ENCODE results near the gene PEX1.
"Not testable (repeated sequence)": the region's sequence is repeated elsewhere in the genome, so short reads cannot be mapped to it uniquely, and the experiment has no call there.

Gene PEX1

DNA sequence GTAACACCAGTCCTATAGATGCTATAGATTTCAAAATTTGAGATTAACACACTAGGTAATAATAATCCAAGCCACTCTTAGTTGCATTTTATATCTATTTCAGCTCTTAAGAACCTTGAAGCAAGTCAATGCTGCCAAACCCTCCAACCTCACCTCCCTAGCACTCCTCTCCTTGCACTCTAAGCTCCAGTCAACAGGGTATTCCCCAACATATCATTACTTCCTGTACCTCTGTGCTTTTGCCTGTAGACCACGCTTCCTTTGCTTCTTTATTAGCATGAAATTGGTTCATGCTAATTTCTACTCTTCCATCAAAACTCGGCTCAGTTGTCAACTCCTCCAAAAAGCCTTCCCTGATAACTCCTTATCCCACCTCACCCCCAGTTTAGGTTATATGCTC lies 24.6 kb downstream of the PEX1 start:
- H3K27ac ChIP-seq = no peak overlapping the region
- TF ChIP-seq, protein P1, sequence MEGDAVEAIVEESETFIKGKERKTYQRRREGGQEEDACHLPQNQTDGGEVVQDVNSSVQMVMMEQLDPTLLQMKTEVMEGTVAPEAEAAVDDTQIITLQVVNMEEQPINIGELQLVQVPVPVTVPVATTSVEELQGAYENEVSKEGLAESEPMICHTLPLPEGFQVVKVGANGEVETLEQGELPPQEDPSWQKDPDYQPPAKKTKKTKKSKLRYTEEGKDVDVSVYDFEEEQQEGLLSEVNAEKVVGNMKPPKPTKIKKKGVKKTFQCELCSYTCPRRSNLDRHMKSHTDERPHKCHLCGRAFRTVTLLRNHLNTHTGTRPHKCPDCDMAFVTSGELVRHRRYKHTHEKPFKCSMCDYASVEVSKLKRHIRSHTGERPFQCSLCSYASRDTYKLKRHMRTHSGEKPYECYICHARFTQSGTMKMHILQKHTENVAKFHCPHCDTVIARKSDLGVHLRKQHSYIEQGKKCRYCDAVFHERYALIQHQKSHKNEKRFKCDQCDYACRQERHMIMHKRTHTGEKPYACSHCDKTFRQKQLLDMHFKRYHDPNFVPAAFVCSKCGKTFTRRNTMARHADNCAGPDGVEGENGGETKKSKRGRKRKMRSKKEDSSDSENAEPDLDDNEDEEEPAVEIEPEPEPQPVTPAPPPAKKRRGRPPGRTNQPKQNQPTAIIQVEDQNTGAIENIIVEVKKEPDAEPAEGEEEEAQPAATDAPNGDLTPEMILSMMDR (conservative IDR thresholded peaks at IDR 0.05) = no peak
- TF ChIP-seq ZFX (IDR thresholded peaks at IDR 0.05) = no peak

DNA sequence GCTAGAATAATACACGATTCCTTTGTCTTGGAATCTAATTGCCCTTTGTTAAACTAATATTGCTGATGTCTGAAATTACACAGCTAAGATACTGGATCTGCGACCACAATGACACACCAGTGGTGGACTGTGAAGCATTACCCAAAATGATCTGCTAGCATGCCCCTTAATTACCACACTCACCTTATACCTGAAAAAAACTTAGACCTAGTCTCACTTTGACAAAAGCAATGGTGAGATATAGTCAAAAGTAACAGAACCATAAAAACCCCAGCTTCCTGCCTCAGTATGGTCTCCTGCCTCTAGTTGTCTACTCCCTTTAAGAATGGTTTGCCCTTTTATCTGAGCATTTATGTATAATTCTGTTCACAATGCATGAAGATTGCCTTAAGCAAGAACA lies 29.8 kb downstream of the PEX1 start:
- no peak overlapping the region for H3K27ac ChIP-seq
- TF ChIP-seq, protein P1 (conservative IDR thresholded peaks at IDR 0.05) = no peak
- no peak for TF ChIP-seq ZFX (IDR thresholded peaks at IDR 0.05)

DNA sequence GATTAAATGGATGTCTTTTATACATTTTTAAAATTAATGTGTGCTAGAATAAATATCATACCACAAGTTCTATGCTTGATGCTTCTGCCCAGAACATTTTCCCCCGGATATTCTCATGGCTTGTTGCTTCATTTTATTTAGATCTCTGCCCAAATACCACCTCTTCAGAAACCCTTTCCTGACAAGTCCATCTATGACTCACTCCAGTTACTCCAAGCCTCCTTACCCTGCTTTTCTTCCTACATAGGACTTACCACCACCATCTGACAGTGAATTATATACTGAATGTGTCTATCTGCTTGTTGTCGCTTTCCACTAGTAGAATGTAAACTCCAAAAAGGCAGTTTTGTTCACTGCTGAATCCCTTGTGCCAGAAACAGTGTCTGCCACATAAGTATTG lies 31.4 kb downstream of the PEX1 start:
- H3K27ac ChIP-seq = no peak overlapping the region

DNA sequence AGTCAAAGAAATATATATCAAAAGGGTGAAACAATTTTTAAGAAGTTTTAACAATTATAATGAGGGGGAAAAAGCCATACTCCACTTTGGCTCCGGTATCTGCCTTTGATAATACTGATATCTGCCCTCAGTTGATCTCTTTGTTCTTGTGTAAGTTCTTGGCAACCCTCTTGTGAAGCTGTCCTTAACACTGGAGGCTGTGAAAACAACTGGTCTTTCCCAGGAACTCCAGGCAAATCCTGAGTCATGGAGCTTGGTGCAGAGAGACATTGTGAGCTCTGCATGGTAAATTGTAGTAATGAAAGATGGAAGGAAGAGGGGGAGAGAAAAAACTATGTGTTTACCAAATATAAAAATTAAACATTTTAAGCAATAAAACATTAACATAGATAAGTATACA lies 38.7 kb downstream of the PEX1 start:
- no peak overlapping the region for H3K27ac ChIP-seq
- no peak for TF ChIP-seq ZFX (IDR thresholded peaks at IDR 0.05)
- TF ChIP-seq, protein P1 (conservative IDR thresholded peaks at IDR 0.05) = no peak

More for the DNA sequence above, 31.4 kb downstream of the PEX1 start:
- TF ChIP-seq, protein P1 (conservative IDR thresholded peaks at IDR 0.05) = no peak
- no peak for TF ChIP-seq ZFX (IDR thresholded peaks at IDR 0.05)

DNA sequence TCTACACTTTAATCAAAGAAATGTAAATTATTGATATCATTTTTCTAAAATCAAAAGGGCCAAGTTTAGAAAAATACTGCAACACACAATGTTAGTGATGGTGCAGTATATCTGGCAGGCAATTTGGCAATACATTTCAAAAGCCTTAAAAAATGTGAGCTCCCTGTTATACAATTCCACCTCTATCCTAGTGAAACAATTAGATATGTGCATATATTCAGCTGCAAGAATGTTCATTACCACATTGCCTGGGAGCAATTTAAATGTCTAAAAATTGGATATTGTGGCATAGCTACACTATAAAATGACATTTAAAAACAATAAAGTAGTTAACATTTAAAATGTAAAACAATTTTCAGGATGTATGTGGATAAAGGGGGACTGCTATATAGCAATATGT lies 40.5 kb downstream of the PEX1 start:
- TF ChIP-seq ZFX (IDR thresholded peaks at IDR 0.05) = no peak
- TF ChIP-seq, protein P1 (conservative IDR thresholded peaks at IDR 0.05) = no peak
- H3K27ac ChIP-seq = no peak overlapping the region

DNA sequence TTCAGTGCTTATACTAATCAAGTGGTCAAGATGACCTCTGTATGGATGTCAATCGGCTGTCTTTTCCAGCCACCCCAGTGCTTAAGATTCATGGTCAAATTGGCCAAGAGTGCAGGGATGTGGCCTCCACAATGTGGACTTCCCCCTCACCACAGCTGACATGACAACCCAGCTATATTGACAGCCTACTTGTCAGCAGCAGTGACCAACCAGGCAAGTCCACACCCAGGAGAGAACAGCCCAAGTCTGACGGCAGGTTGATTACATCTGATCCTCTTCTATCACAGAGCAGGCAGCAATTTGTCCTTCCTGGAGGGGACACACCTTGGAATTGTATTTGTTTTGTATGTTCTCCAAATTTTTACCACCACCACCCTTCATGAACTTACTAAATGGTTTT lies 42.3 kb downstream of the PEX1 start:
- no peak overlapping the region for H3K27ac ChIP-seq
- TF ChIP-seq, protein P1 (conservative IDR thresholded peaks at IDR 0.05) = no peak
- TF ChIP-seq ZFX (IDR thresholded peaks at IDR 0.05) = no peak

DNA sequence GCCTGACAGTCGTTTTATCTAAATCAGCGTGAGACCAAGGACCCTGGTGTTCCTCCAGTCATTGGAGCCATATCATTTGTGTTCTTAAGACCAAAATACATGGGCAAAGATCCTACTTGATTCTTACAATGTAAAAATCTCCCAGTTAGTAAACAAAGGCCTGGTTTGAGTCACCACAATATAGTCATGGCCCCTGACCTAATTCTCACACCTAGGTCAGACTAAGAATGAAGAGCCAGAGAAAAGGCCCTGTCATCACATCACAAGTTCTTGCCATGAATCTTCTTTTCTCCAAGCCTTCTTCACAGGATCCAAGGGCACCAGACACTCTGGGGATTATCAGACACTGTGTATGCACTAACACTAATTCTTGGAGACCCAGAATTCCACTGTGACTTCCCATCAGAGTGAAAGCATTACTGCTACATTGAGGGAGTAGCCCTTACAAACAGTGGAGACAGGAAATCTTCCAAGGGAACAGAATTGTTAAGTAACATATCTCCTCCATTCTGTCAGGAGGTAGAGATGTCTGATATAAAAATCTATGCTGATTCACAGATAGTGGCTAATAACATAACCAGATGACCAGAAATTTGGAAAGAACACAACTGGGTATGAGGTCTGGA lies 42.9 kb downstream of the PEX1 start:
- no peak for TF ChIP-seq ZFX (IDR thresholded peaks at IDR 0.05)
- TF ChIP-seq, protein P1 (conservative IDR thresholded peaks at IDR 0.05) = no peak

DNA sequence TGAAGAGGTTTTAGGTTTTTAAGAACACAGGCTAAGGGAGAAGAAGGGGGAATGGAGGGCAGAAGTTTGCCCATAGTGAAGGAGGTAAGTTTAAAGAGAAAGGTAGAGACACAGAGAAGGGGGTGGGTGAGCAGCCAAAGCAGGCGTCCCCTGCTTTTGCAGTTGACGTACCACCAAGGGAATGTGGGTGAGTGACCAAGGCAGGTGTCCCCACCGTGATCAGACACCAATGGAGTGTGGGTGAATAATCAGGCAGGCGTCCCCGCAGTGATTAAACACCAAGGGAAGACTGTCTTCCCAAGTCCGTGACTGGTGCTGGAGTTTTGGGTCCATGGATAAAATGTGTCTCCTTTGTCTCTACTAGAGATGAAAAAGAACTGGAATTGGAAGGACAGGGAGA lies 44.1 kb downstream of the PEX1 start:
- H3K27ac ChIP-seq = not testable (repeated sequence)

More for the DNA sequence above, 42.9 kb downstream of the PEX1 start:
- no peak overlapping the region for H3K27ac ChIP-seq

DNA sequence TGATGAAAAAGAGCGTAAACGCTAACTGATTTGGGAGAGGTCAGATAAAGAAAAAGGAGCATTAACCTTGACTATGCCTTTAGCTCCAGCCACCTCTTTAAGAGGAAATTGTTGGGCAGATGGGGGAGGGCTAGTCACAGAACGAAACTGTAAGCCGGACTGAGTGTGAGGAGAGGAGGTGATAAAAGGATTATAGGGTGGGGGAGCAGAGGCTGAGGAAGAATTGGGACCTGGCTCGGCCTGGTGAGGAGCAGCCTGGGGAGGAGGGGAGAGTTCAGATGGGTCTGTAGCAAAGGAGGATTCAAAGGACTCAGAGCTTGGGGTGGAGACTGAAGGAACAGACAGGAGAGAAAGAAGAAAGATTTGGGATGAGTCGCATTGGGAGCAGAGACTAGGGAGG lies 44.7 kb downstream of the PEX1 start:
- not testable (repeated sequence) for H3K27ac ChIP-seq

DNA sequence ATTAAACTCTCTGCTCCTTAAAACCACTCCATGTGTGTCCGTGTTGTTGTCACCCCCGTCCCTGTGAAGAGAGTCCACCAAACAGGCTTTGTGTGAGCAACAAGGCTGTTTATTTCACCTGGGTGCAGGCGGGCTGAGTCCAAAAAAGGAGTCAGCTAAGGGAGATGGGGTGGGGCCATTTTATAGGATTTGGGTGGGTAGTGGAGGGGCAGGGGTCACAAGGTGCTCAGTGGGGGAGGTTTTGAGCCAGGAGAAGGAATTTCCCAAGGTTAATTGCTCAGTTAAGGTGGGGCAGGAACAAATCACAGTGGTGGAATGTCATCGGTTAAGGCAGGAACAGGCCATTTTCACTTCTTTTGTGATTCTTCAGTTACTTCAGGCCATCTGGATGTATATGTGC lies 49.2 kb downstream of the PEX1 start:
- not testable (repeated sequence) for H3K27ac ChIP-seq
